HepG2 (cell line): Measurements from ENCODE around the gene SLC29A1. TPM values are rescaled to one million over a fixed set of nuclear protein-coding genes. Genes with fewer than 3 reads are reported as not detected.

Experiments used
- BCL3 ChIP-seq: sonication (generic); formaldehyde crosslinking; IDR thresholded peaks from 2 replicates; pipeline ENCODE4 v1.5.1; 2020; ENCODE audit warnings: mild to moderate bottlenecking, missing genetic modification reagents, moderate library complexity
- GLMP ChIP-seq: sonication (generic); formaldehyde crosslinking; IDR thresholded peaks from 2 replicates; pipeline ENCODE4 v1.9.0; 2021; ENCODE audit warnings: missing genetic modification reagents, mild to moderate bottlenecking, borderline replicate concordance
- HHEX ChIP-seq: IDR thresholded peaks from 2 replicates; pipeline ENCODE4 v1.6.1; 2016; ENCODE audit warnings: control low read depth
- HNRNPLL ChIP-seq: fragments of 200-400 bp; formaldehyde crosslinking; IDR thresholded peaks from 2 replicates; pipeline ENCODE4 v1.6.1; 2017; ENCODE audit warnings: mild to moderate bottlenecking, low read depth, low read length; ENCODE audit not compliant: poor library complexity, severe bottlenecking
- HOXA9 ChIP-seq: sonication (generic); formaldehyde crosslinking; IDR thresholded peaks from 2 replicates; pipeline ENCODE4 v1.8.1; 2022; ENCODE audit warnings: missing genetic modification reagents, mild to moderate bottlenecking, moderate library complexity, borderline replicate concordance
- NONO ChIP-seq, 2 experiments: fragments of 450-650 bp in 1 of 2; sonication (generic) in 1 of 2; formaldehyde crosslinking in 1 of 2; IDR thresholded peaks in 1 of 2; conservative IDR thresholded peaks in 1 of 2; 2 replicates each; pipeline versions ENCODE4 v1.6.1 to v1.8.0; 2017 to 2022; ENCODE audit warnings: mild to moderate bottlenecking in 1 of 2, missing genetic modification reagents in 1 of 2, moderate library complexity in 1 of 2
- NR0B2 ChIP-seq: sonication (generic); formaldehyde crosslinking; IDR thresholded peaks from 2 replicates; pipeline ENCODE4 v1.4.0; 2020; ENCODE audit warnings: mild to moderate bottlenecking, missing genetic modification reagents
- PITX1 ChIP-seq: sonication (generic); formaldehyde crosslinking; IDR thresholded peaks from 2 replicates; pipeline ENCODE4 v1.5.1; 2020; ENCODE audit warnings: mild to moderate bottlenecking, missing genetic modification reagents
- REXO4 ChIP-seq: sonication (generic); formaldehyde crosslinking; IDR thresholded peaks from 2 replicates; pipeline ENCODE4 v1.8.0; 2022; ENCODE audit warnings: missing genetic modification reagents, mild to moderate bottlenecking, borderline replicate concordance
- RFXANK ChIP-seq: IDR thresholded peaks from 2 replicates; pipeline ENCODE4 v1.6.1; 2016
- SNAPC4 ChIP-seq: sonication (generic); formaldehyde crosslinking; IDR thresholded peaks from 2 replicates; pipeline ENCODE4 v1.4.0; 2020; ENCODE audit warnings: mild to moderate bottlenecking, missing genetic modification reagents
- TFDP1 ChIP-seq: IDR thresholded peaks from 2 replicates; pipeline ENCODE4 v1.6.1; 2016; ENCODE audit warnings: missing compliant biosample characterization, missing genetic modification reagents, borderline replicate concordance
- ZNF3 ChIP-seq: IDR thresholded peaks from 2 replicates; pipeline ENCODE4 v1.7.0; 2017; ENCODE audit warnings: inconsistent platforms
- ZNF800 ChIP-seq: sonication (generic); formaldehyde crosslinking; IDR thresholded peaks from 2 replicates; pipeline ENCODE4 v1.4.0; 2020; ENCODE audit warnings: missing genetic modification reagents
- polyA plus RNA-seq, 8 experiments: library from polyadenylated mRNA; depleted of rRNA in 3 of 8; stranded (reverse) in 7 of 8; unstranded in 1 of 8; fragments of >200 nt; fragmentation: Illumina TruSeq in 4 of 8; extraction: Trizol in 4 of 8; gene quantifications; 2 replicates each; pipeline versions ENCODE4 v1.2.1 to v1.2.3, GENCODE V29; 2011 to 2016; ENCODE audit warnings: low read depth in 4 of 8, missing spikeins in 1 of 8, mixed read lengths in 1 of 8; ENCODE audit not compliant: insufficient read depth in 1 of 8
- total RNA-seq, 5 experiments: library from RNA; depleted of rRNA; stranded (reverse); fragments of >200 nt; fragmentation: Illumina TruSeq; extraction: Trizol; gene quantifications; 2 replicates each; pipeline ENCODE4 v1.2.3, GENCODE V29; 2016; ENCODE audit warnings: low read depth in 1 of 5

Gene SLC29A1
- total and polyA plus RNA-seq, 2 of the 13 experiments (the other 11 are each of a cell fraction or from before 2014, with no cell fraction given) = 43.2 to 106 TPM

GRCh38 chr6:44275749-44276648, 52.6 kb downstream of the SLC29A1 start (continued):
- TF ChIP-seq SNAPC4 (CRISPR knock-in tag) (no peak), HNRNPLL (peak; percentile 88), NR0B2 (peak; percentile 27; the same call in 1 of the 2 replicates), ZNF800 (CRISPR knock-in tag) (peak; percentile 90), GLMP (CRISPR knock-in tag) (no peak), TFDP1 (CRISPR knock-in tag) (peak; percentile 17; the same call in 1 of the 2 replicates), REXO4 (CRISPR knock-in tag) (no peak), HOXA9 (CRISPR knock-in tag) (peak; percentile 62; the same call in 1 of the 2 replicates), NONO (IDR thresholded peaks at IDR 0.05) (no peak), NONO (CRISPR knock-in tag; conservative IDR thresholded peaks at IDR 0.05) (no peak; the same call in 1 of the 2 replicates), RFXANK (CRISPR knock-in tag) (no peak), ZNF3 (CRISPR knock-in tag) (no peak), HHEX (no peak), PITX1 (CRISPR knock-in tag) (0 out of 2 replicates have a peak, but pooled peaks have one; percentile 14), BCL3 (CRISPR knock-in tag) (peak; percentile 48; the same call in 1 of the 2 replicates)
